Keratinocyte (primary cell): ENCODE results near the gene TAPBP.

Source experiments
- CTCF ChIP-seq, 3 experiments: IDR thresholded peaks in 1 of 3; conservative IDR thresholded peaks in 1 of 3; optimal IDR thresholded peaks in 1 of 3; 2 replicates in 2 of 3; 3 replicates in 1 of 3; pipeline versions ENCODE3 to v1.5.1; 2011; ENCODE audit warnings: low read length in 3 of 3, mild to moderate bottlenecking in 3 of 3, moderate library complexity in 2 of 3, control low read depth in 1 of 3, inconsistent platforms in 1 of 3; ENCODE audit not compliant: insufficient read depth in 2 of 3; ENCODE audit errors: extremely low read depth in 1 of 3
- EZH2 ChIP-seq: IDR thresholded peaks from one replicate; pipeline ENCODE4 v1.6.1; 2012; ENCODE audit warnings: inconsistent platforms, mild to moderate bottlenecking, low read length, moderate library complexity

GRCh38 chr6:33304216-33304615, 9.7 kb downstream of the TAPBP start:
- TF ChIP-seq EZH2 (no peak), CTCF (optimal IDR thresholded peaks at IDR 0.05 in 1 of 3, IDR thresholded peaks at IDR 0.05 in 1 of 3, conservative IDR thresholded peaks at IDR 0.05 in 1 of 3; ENCODE audit: extremely low read depth in 1 of 3, insufficient read depth in 2 of 3, low read length in 3 of 3) (no peak)
